MM.1S (cell line): Measurements from ENCODE around the gene ARHGEF11.

Experiments
- DNase-seq: peaks from one replicate; pipeline ENCODE4 v3.0.0-alpha.2; 2015
- H2AFZ ChIP-seq: fragments of 300-600 bp; sonication (generic); 2 replicates; pipeline ENCODE4 v1.6.0; 2016; ENCODE audit warnings: antibody characterized with exemption, low read length
- H3F3A ChIP-seq: fragments of 300-600 bp; sonication (generic); 2 replicates; pipeline ENCODE4 v1.6.1; 2016; ENCODE audit warnings: mild to moderate bottlenecking, antibody characterized with exemption, low read length, moderate library complexity, mixed read lengths; ENCODE audit not compliant: insufficient read depth
- H3K27ac ChIP-seq: fragments of 300-600 bp; sonication (generic); 2 replicates; pipeline ENCODE4 v1.5.1; 2016; ENCODE audit warnings: mild to moderate bottlenecking, low read length
- H3K27me3 ChIP-seq: fragments of 300-600 bp; sonication (generic); replicated peaks from 2 replicates; pipeline ENCODE4 v1.6.0; 2016; ENCODE audit warnings: low read length; ENCODE audit not compliant: insufficient read depth
- H3K36me3 ChIP-seq: fragments of 300-600 bp; sonication (generic); replicated peaks from 2 replicates; pipeline ENCODE4 v1.6.1; 2016; ENCODE audit warnings: mild to moderate bottlenecking, low read length, mixed read lengths; ENCODE audit not compliant: insufficient read depth
- H3K4me1 ChIP-seq: fragments of 300-600 bp; sonication (generic); 2 replicates; pipeline ENCODE4 v1.6.1; 2016; ENCODE audit warnings: low read length, mixed read lengths
- H3K4me2 ChIP-seq: fragments of 300-600 bp; sonication (generic); 2 replicates; pipeline ENCODE4 v1.6.0; 2016; ENCODE audit warnings: low read depth, low read length
- H3K4me3 ChIP-seq: fragments of 300-600 bp; sonication (generic); 2 replicates; pipeline ENCODE4 v1.5.1; 2016; ENCODE audit warnings: low read length, mixed read lengths
- H3K79me2 ChIP-seq: fragments of 300-600 bp; sonication (generic); 2 replicates; pipeline ENCODE4 v1.6.1; 2016; ENCODE audit warnings: mixed run types, low read length, mixed read lengths
- H3K9ac ChIP-seq: fragments of 300-600 bp; sonication (generic); 2 replicates; pipeline ENCODE4 v1.6.1; 2016; ENCODE audit warnings: low read length, mixed read lengths
- H3K9me2 ChIP-seq: fragments of 300-600 bp; sonication (generic); replicated peaks from 2 replicates; pipeline ENCODE4 v1.6.1; 2016; ENCODE audit warnings: mild to moderate bottlenecking, low read length, mixed read lengths; ENCODE audit not compliant: insufficient read depth
- H3K9me3 ChIP-seq: fragments of 300-600 bp; sonication (generic); replicated peaks from 2 replicates; pipeline ENCODE4 v1.6.1; 2016; ENCODE audit warnings: mild to moderate bottlenecking, low read length, mixed read lengths; ENCODE audit not compliant: insufficient read depth
- H4K20me1 ChIP-seq: fragments of 300-600 bp; sonication (generic); 2 replicates; pipeline ENCODE4 v1.6.1; 2016; ENCODE audit warnings: mild to moderate bottlenecking, low read length, moderate library complexity, mixed read lengths; ENCODE audit not compliant: insufficient read depth
- EZH2 ChIP-seq: fragments of 300-600 bp; sonication (generic); optimal IDR thresholded peaks from 2 replicates; pipeline ENCODE3; 2017; ENCODE audit warnings: low read depth, mild to moderate bottlenecking, antibody characterized with exemption, low read length, mixed read lengths
- EZH2phosphoT487 ChIP-seq: fragments of 300-600 bp; sonication (generic); IDR thresholded peaks from 2 replicates; pipeline ENCODE4 v1.6.1; 2018; ENCODE audit warnings: antibody characterized with exemption, low read length
- TF ChIP-seq, protein P1 (sequence below): fragments of 300-600 bp; sonication (generic); IDR thresholded peaks from 2 replicates; pipeline ENCODE4 v1.5.1; 2016; ENCODE audit warnings: antibody characterized with exemption, low read length, mixed read lengths

ARHGEF11 gene

GRCh38 chr1:156998840-156999500, 46.6 kb downstream of the ARHGEF11 start:
- H3K4me1 ChIP-seq, result no peaks in the 10 kb centered on the region
- no peaks in the 10 kb centered on the region for H3K27me3 ChIP-seq
- no peaks in the 10 kb centered on the region for H3K79me2 ChIP-seq
- no peaks in the 10 kb centered on the region for H3F3A ChIP-seq
- H2AFZ ChIP-seq, result no peak overlapping the region
- H3K36me3 ChIP-seq, result no peaks in the 10 kb centered on the region
- H3K27ac ChIP-seq, result no peak overlapping the region
- DNase-seq, result no peak
- H3K4me3 ChIP-seq, result no peak overlapping the region
- no peaks in the 10 kb centered on the region for H3K9me2 ChIP-seq
- no peak overlapping the region for H3K9ac ChIP-seq
- H3K9me3 ChIP-seq, result no peaks in the 10 kb centered on the region
- H3K4me2 ChIP-seq, result no peak overlapping the region
- no peaks in the 10 kb centered on the region for H4K20me1 ChIP-seq
- TF ChIP-seq EZH2phosphoT487 (no peak), EZH2 (no peak)
- TF ChIP-seq, protein P1, sequence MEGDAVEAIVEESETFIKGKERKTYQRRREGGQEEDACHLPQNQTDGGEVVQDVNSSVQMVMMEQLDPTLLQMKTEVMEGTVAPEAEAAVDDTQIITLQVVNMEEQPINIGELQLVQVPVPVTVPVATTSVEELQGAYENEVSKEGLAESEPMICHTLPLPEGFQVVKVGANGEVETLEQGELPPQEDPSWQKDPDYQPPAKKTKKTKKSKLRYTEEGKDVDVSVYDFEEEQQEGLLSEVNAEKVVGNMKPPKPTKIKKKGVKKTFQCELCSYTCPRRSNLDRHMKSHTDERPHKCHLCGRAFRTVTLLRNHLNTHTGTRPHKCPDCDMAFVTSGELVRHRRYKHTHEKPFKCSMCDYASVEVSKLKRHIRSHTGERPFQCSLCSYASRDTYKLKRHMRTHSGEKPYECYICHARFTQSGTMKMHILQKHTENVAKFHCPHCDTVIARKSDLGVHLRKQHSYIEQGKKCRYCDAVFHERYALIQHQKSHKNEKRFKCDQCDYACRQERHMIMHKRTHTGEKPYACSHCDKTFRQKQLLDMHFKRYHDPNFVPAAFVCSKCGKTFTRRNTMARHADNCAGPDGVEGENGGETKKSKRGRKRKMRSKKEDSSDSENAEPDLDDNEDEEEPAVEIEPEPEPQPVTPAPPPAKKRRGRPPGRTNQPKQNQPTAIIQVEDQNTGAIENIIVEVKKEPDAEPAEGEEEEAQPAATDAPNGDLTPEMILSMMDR, result no peak

GRCh38 chr1:156998301-156998700, 47.2 kb downstream of the ARHGEF11 start:
- Histone ChIP-seq H4K20me1 (no peaks in the 10 kb centered on the region), H3K9me2 (no peaks in the 10 kb centered on the region), H3K9me3 (no peaks in the 10 kb centered on the region), H3F3A (no peaks in the 10 kb centered on the region), H2AFZ (no peak overlapping the region), H3K4me1 (no peaks in the 10 kb centered on the region), H3K4me2 (no peak overlapping the region), H3K4me3 (no peak overlapping the region), H3K27me3 (no peaks in the 10 kb centered on the region), H3K9ac (no peak overlapping the region), H3K36me3 (no peaks in the 10 kb centered on the region), H3K27ac (no peak overlapping the region), H3K79me2 (no peaks in the 10 kb centered on the region)
- TF ChIP-seq EZH2phosphoT487 (no peak), EZH2 (no peak)
- TF ChIP-seq, protein P1, result no peak
- no peak for DNase-seq

- Histone ChIP-seq H3K9me3 (no peaks in the 10 kb centered on the region), H3K9ac (no peak overlapping the region), H3K9me2 (no peaks in the 10 kb centered on the region), H3K79me2 (no peaks in the 10 kb centered on the region), H4K20me1 (no peaks in the 10 kb centered on the region), H3K4me3 (no peak overlapping the region), H3K36me3 (no peaks in the 10 kb centered on the region), H3K27me3 (no peaks in the 10 kb centered on the region), H3K4me1 (no peaks in the 10 kb centered on the region), H3F3A (no peaks in the 10 kb centered on the region), H2AFZ (no peak overlapping the region), H3K4me2 (no peak overlapping the region), H3K27ac (no peak overlapping the region)
- TF ChIP-seq, protein P1, result no peak
- no peak for DNase-seq
Observed at GRCh38 chr1:156995412-156995811, 50.1 kb downstream of the ARHGEF11 start.
